Fibroblast of lung (primary cell): ENCODE measurements around the gene WWC2. TPM values are rescaled to one million over a fixed set of nuclear protein-coding genes. Genes with fewer than 3 reads are reported as not detected.

Experiments
- DNase-seq, 2 donors: peaks; one replicate each; pipeline versions ENCODE4 v3.0.0 to v3.0.0-alpha.2; 2010; ENCODE audit warnings: low read depth in 2 of 2
- H2AFZ ChIP-seq: 2 replicates; pipeline ENCODE4 v1.5.1; 2012; ENCODE audit warnings: low read length, control low read depth, inconsistent platforms
- H3K27ac ChIP-seq: 2 replicates; pipeline ENCODE4 v1.5.1; 2011; ENCODE audit warnings: low read length, control low read depth; ENCODE audit not compliant: insufficient read depth
- H3K27me3 ChIP-seq: 2 replicates; pipeline ENCODE4 v1.5.1; 2011; ENCODE audit warnings: mild to moderate bottlenecking, low read length; ENCODE audit not compliant: control insufficient read depth, insufficient read depth
- H3K36me3 ChIP-seq: 2 replicates; pipeline ENCODE4 v1.5.1; 2011; ENCODE audit warnings: low read length; ENCODE audit not compliant: control insufficient read depth, insufficient read depth
- H3K4me1 ChIP-seq: 2 replicates; pipeline ENCODE4 v1.5.1; 2011; ENCODE audit warnings: low read length; ENCODE audit not compliant: control insufficient read depth, insufficient read depth; ENCODE audit errors: extremely low read depth
- H3K4me2 ChIP-seq: 2 replicates; pipeline ENCODE4 v1.5.1; 2011; ENCODE audit warnings: low read length, control low read depth; ENCODE audit not compliant: insufficient read depth; ENCODE audit errors: extremely low read depth
- H3K4me3 ChIP-seq, 4 experiments: fragments of 200-600 bp in 1 of 4; sonication (generic) in 1 of 4; replicated peaks in 1 of 4; 2 replicates each; pipeline ENCODE4 v1.5.1; 2011 to 2016; ENCODE audit warnings: low read length in 4 of 4, low read depth in 3 of 4, mild to moderate bottlenecking in 3 of 4, control low read depth in 2 of 4, inconsistent platforms in 1 of 4, mixed read lengths in 1 of 4; ENCODE audit not compliant: insufficient read depth in 1 of 4; ENCODE audit errors: control extremely low read depth in 1 of 4
- H3K79me2 ChIP-seq: 2 replicates; pipeline ENCODE4 v1.5.1; 2012; ENCODE audit warnings: mild to moderate bottlenecking, low read length, inconsistent platforms; ENCODE audit not compliant: control insufficient read depth, insufficient read depth
- H3K9ac ChIP-seq: 2 replicates; pipeline ENCODE4 v1.5.1; 2011; ENCODE audit warnings: mild to moderate bottlenecking, low read length, control low read depth; ENCODE audit not compliant: insufficient read depth
- H3K9me3 ChIP-seq: 2 replicates; pipeline ENCODE4 v1.5.1; 2012; ENCODE audit warnings: low read depth, low read length; ENCODE audit not compliant: control insufficient read depth, insufficient read depth
- H4K20me1 ChIP-seq: 2 replicates; pipeline ENCODE4 v1.5.1; 2011; ENCODE audit warnings: low read length; ENCODE audit not compliant: control insufficient read depth, insufficient read depth; ENCODE audit errors: extremely low read depth
- EZH2 ChIP-seq: IDR thresholded peaks from 2 replicates; pipeline ENCODE4 v1.5.1; 2012; ENCODE audit warnings: low read length, control low read depth, mild to moderate bottlenecking; ENCODE audit errors: missing control alignments
- polyA plus RNA-seq, 2 donors: library from polyadenylated mRNA; depleted of rRNA in 1 of 2; stranded (reverse) in 1 of 2; unstranded in 1 of 2; fragments of >200 nt; gene quantifications; 2 replicates each; pipeline ENCODE4 v1.2.1, GENCODE V29; 2011 to 2012; ENCODE audit warnings: missing spikeins in 1 of 2
- total RNA-seq: library from RNA; depleted of rRNA; stranded (reverse); fragments of >200 nt; gene quantifications from 2 replicates; pipeline ENCODE4 v1.2.1, GENCODE V29; 2014
- TF ChIP-seq, protein P1 (sequence below), 2 donors: IDR thresholded peaks in 1 of 2; conservative IDR thresholded peaks in 1 of 2; 1 replicate in 1 of 2; 2 replicates in 1 of 2; pipeline ENCODE4 v1.5.1; 2011 to 2012; ENCODE audit warnings: low read length in 2 of 2, control low read depth in 1 of 2, inconsistent platforms in 1 of 2, low read depth in 1 of 2, mild to moderate bottlenecking in 1 of 2

WWC2 gene
- total and polyA plus RNA-seq, 2 donors (not counting 1 experiment from before 2014, with no cell fraction given): 31.6 to 34.0 TPM

GRCh38 chr4:183059797-183060196 lies 39.3 kb upstream of the WWC2 start:
- Histone ChIP-seq H3K4me3 (no peak overlapping the region), H4K20me1 (no peaks in the 10 kb centered on the region), H2AFZ (no peak overlapping the region), H3K9ac (no peak overlapping the region), H3K9me3 (no peaks in the 10 kb centered on the region), H3K79me2 (no peaks in the 10 kb centered on the region), H3K4me1 (no peaks in the 10 kb centered on the region), H3K27me3 (no peaks in the 10 kb centered on the region), H3K4me2 (no peak overlapping the region), H3K36me3 (no peaks in the 10 kb centered on the region), H3K27ac (no peak overlapping the region)
- TF ChIP-seq, protein P1, sequence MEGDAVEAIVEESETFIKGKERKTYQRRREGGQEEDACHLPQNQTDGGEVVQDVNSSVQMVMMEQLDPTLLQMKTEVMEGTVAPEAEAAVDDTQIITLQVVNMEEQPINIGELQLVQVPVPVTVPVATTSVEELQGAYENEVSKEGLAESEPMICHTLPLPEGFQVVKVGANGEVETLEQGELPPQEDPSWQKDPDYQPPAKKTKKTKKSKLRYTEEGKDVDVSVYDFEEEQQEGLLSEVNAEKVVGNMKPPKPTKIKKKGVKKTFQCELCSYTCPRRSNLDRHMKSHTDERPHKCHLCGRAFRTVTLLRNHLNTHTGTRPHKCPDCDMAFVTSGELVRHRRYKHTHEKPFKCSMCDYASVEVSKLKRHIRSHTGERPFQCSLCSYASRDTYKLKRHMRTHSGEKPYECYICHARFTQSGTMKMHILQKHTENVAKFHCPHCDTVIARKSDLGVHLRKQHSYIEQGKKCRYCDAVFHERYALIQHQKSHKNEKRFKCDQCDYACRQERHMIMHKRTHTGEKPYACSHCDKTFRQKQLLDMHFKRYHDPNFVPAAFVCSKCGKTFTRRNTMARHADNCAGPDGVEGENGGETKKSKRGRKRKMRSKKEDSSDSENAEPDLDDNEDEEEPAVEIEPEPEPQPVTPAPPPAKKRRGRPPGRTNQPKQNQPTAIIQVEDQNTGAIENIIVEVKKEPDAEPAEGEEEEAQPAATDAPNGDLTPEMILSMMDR (conservative IDR thresholded peaks at IDR 0.05 in 1 of 2, IDR thresholded peaks at IDR 0.05 in 1 of 2; ENCODE audit: low read depth in 1 of 2, low read length in 2 of 2): no peak
- no peak for TF ChIP-seq EZH2
- no peak for DNase-seq

GRCh38 chr4:183068502-183068901 lies 30.6 kb upstream of the WWC2 start:
- H3K9me3 ChIP-seq: no peaks in the 10 kb centered on the region
- H3K9ac ChIP-seq: no peak overlapping the region
- H3K4me2 ChIP-seq: no peak overlapping the region
- TF ChIP-seq, protein P1 (conservative IDR thresholded peaks at IDR 0.05 in 1 of 2, IDR thresholded peaks at IDR 0.05 in 1 of 2; ENCODE audit: low read depth in 1 of 2, low read length in 2 of 2): no peak
- no peak for TF ChIP-seq EZH2
- no peak overlapping the region for H3K27ac ChIP-seq
- H3K79me2 ChIP-seq: no peaks in the 10 kb centered on the region
- no peak for DNase-seq
- H3K36me3 ChIP-seq: no peaks in the 10 kb centered on the region
- no peak overlapping the region for H3K4me3 ChIP-seq
- no peaks in the 10 kb centered on the region for H3K27me3 ChIP-seq
- no peaks in the 10 kb centered on the region for H4K20me1 ChIP-seq
- no peaks in the 10 kb centered on the region for H3K4me1 ChIP-seq
- H2AFZ ChIP-seq: no peak overlapping the region

DNA sequence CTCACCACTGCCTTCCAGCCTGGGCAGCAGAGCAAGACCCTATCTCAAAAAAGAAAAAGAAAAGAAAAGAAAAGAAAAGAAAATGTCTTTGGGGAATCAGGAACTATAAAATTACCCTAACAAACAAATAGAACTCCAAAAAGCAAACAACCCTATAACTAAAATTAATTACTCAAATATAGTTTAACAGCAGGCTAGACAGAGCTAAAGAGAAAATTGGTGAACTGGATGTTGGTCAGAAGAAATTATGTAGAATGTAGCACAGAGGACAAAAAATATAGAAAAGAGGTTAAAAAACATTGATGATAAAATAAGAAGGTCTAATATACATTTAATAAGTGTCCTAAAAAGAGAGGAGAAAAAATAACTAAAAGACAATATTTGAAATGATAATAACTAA lies 27.8 kb upstream of the WWC2 start:
- H3K4me3 ChIP-seq: no peak overlapping the region
- no peaks in the 10 kb centered on the region for H4K20me1 ChIP-seq
- no peaks in the 10 kb centered on the region for H3K9me3 ChIP-seq
- H3K4me1 ChIP-seq: no peaks in the 10 kb centered on the region
- H3K36me3 ChIP-seq: no peaks in the 10 kb centered on the region
- no peak for TF ChIP-seq EZH2
- TF ChIP-seq, protein P1 (conservative IDR thresholded peaks at IDR 0.05 in 1 of 2, IDR thresholded peaks at IDR 0.05 in 1 of 2; ENCODE audit: low read depth in 1 of 2, low read length in 2 of 2): no peak
- H3K79me2 ChIP-seq: no peaks in the 10 kb centered on the region
- no peaks in the 10 kb centered on the region for H3K27me3 ChIP-seq
- no peak for DNase-seq
- no peak overlapping the region for H2AFZ ChIP-seq
- H3K9ac ChIP-seq: no peak overlapping the region
- no peak overlapping the region for H3K4me2 ChIP-seq
- no peak overlapping the region for H3K27ac ChIP-seq
